OCI-LY3 (cell line): ENCODE results near the gene AHNAK.

Experiments
- H2AFZ ChIP-seq: fragments of 200-600, 300-600 bp; shearing (Covaris generic); 2 replicates; pipeline ENCODE4 v1.6.0; 2014; ENCODE audit warnings: antibody characterized with exemption, low read depth, low read length
- H3K27ac ChIP-seq: fragments of 200-600, 300-600 bp; sonication (generic); 2 replicates; pipeline ENCODE4 v1.5.1; 2014; ENCODE audit warnings: mild to moderate bottlenecking, low read length, moderate library complexity, mixed read lengths
- H3K27me3 ChIP-seq: fragments of 200-600, 300-600 bp; sonication (generic); 2 replicates; pipeline ENCODE4 v1.6.1; 2014; ENCODE audit warnings: low read depth, low read length, mixed read lengths
- H3K36me3 ChIP-seq: fragments of 200-600, 300-600 bp; sonication (generic); replicated peaks from 2 replicates; pipeline ENCODE3; 2014; ENCODE audit warnings: low read depth, low read length, mixed read lengths
- H3K4me1 ChIP-seq: fragments of 300-600, 200-600 bp; sonication (generic); 2 replicates; pipeline ENCODE4 v1.6.1; 2014; ENCODE audit warnings: low read length, mixed read lengths
- H3K4me2 ChIP-seq: fragments of 200-600, 300-600 bp; sonication (generic); 2 replicates; pipeline ENCODE4 v1.6.1; 2014; ENCODE audit warnings: low read length, mixed read lengths
- H3K4me3 ChIP-seq: fragments of 300-600, 200-600 bp; sonication (generic); 2 replicates; pipeline ENCODE4 v1.5.1; 2014; ENCODE audit warnings: antibody characterized with exemption, mild to moderate bottlenecking, low read length, moderate library complexity
- H3K79me2 ChIP-seq: fragments of 300-600, 200-600 bp; shearing (Covaris generic); 2 replicates; pipeline ENCODE4 v1.6.1; 2014; ENCODE audit warnings: mild to moderate bottlenecking, low read length, mixed read lengths
- H3K9ac ChIP-seq: fragments of 300-600, 200-600 bp; shearing (Covaris generic); 2 replicates; pipeline ENCODE4 v1.6.0; 2014; ENCODE audit warnings: mild to moderate bottlenecking, low read length, moderate library complexity
- H3K9me3 ChIP-seq: fragments of 200-600, 300-600 bp; shearing (Covaris generic); 2 replicates; pipeline ENCODE4 v1.6.1; 2014; ENCODE audit warnings: low read length, mixed read lengths; ENCODE audit not compliant: insufficient read depth
- H4K20me1 ChIP-seq: fragments of 200-600, 300-600 bp; sonication (generic); 2 replicates; pipeline ENCODE4 v1.6.1; 2016; ENCODE audit warnings: low read length, mixed read lengths; ENCODE audit not compliant: insufficient read depth
- EZH2phosphoT487 ChIP-seq: fragments of 200-600 bp; shearing (Covaris generic); IDR thresholded peaks from 2 replicates; pipeline ENCODE4 v1.6.1; 2018; ENCODE audit warnings: antibody characterized with exemption, mixed run types, low read depth
- TF ChIP-seq, protein P1 (sequence below): fragments of 200-600, 300-600 bp; sonication (generic); IDR thresholded peaks from 2 replicates; pipeline ENCODE4 v1.5.1; 2014; ENCODE audit warnings: antibody characterized with exemption, low read length, low read depth

The AHNAK gene

GRCh38 chr11:62540804-62541701 is 5.6 kb downstream of the AHNAK start:
- Histone ChIP-seq H3K27ac (peak overlapping the region; percentile 93), H3K9me3 (no peaks in the 10 kb centered on the region), H4K20me1 (peaks cover 66% of the 10 kb centered on the region), H3K4me2 (peak overlapping the region; percentile 99), H3K36me3 (peaks cover 22% of the 10 kb centered on the region), H3K27me3 (no peaks in the 10 kb centered on the region), H3K4me3 (peak overlapping the region; percentile 91), H3K79me2 (peaks cover 97% of the 10 kb centered on the region), H3K9ac (peak overlapping the region; percentile 93), H3K4me1 (peaks cover 55% of the 10 kb centered on the region), H2AFZ (no peak overlapping the region)
- TF ChIP-seq, protein P1, sequence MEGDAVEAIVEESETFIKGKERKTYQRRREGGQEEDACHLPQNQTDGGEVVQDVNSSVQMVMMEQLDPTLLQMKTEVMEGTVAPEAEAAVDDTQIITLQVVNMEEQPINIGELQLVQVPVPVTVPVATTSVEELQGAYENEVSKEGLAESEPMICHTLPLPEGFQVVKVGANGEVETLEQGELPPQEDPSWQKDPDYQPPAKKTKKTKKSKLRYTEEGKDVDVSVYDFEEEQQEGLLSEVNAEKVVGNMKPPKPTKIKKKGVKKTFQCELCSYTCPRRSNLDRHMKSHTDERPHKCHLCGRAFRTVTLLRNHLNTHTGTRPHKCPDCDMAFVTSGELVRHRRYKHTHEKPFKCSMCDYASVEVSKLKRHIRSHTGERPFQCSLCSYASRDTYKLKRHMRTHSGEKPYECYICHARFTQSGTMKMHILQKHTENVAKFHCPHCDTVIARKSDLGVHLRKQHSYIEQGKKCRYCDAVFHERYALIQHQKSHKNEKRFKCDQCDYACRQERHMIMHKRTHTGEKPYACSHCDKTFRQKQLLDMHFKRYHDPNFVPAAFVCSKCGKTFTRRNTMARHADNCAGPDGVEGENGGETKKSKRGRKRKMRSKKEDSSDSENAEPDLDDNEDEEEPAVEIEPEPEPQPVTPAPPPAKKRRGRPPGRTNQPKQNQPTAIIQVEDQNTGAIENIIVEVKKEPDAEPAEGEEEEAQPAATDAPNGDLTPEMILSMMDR, result no peak
- TF ChIP-seq EZH2phosphoT487, result no peak

DNA sequence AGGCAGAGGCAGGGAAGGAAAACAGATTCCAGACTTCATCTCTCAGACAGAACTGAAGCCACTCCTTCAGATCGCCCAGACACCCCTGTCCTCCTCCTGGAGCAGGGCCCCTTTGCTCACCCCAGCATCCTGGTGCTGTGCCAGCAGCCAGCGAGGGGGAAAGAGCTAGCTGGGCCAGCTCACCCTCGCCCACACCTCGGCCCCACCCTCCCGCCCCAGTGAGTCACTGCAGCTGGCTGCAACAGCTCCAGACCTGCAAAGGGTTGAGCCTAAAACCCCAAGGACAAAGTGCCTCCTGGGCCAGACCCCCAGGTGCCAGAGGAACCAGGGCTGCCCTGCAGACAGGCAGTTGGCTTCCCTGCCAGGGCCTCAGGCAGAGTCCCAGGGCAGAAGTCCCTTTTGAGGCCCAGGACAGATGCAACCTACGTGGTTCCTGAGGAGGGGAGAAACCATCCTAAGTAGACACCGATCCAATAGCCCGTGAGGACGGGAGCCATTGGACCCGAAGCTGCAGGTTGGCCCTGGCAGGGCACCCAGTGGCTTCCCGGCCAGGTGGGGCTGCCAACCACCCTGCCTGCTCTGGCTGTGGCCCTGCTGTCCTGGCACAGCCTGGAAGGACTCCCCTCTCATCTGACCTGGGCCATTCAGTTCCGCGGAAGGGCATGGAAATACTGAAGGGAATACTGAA is 7.2 kb downstream of the AHNAK start:
- Histone ChIP-seq H3K79me2 (peaks cover 85% of the 10 kb centered on the region), H3K27ac (no peak overlapping the region), H2AFZ (no peak overlapping the region), H3K4me1 (peaks cover 55% of the 10 kb centered on the region), H4K20me1 (peaks cover 82% of the 10 kb centered on the region), H3K4me2 (peak overlapping the region; percentile 99), H3K36me3 (peaks cover 35% of the 10 kb centered on the region), H3K4me3 (peak overlapping the region; percentile 91; the same call in 1 of the 2 replicates), H3K27me3 (no peaks in the 10 kb centered on the region), H3K9me3 (no peaks in the 10 kb centered on the region), H3K9ac (no peak overlapping the region)
- TF ChIP-seq EZH2phosphoT487, result no peak
- TF ChIP-seq, protein P1, result no peak

DNA sequence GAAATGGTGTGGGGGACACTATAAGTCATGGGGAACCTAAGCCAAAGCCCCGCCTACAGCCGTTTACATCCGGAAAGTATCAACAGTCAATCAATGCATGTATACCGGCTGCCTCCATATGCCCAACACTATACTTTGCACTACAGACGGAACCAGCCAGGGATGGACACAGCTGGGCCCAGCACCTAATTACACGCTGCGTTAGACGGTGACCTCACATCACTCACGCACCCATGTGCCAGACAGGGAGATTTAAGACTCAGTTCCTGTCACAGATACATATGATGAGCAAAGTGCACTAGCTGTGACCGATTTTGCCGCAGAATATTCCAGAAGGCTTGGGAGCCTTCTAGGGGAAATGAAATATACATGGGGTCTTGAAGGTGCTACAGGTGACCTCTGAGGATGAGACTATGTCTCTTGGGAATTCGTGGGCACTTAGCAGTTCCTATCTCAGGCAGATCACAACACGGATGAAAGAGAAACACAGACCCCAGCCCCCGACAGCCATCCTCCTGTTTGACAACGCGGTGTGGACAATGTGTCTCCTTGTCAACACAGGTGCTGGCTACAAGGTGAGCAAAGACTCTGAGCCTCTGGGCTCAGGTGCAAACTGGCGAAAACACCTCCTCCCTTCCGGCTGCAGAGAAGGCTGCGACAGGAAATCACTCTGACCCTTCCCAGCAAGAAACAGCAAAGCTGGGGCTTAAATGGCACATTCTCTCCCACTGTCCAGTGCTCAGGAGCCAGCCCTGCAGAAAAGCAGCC is 8.0 kb downstream of the AHNAK start:
- H3K79me2 ChIP-seq, result peaks cover 78% of the 10 kb centered on the region
- H3K4me2 ChIP-seq, result peak overlapping the region; percentile 26; the same call in 1 of the 2 replicates
- H3K9ac ChIP-seq, result no peak overlapping the region

More for the DNA sequence above, 8.0 kb downstream of the AHNAK start:
- Histone ChIP-seq H3K4me1 (peaks cover 50% of the 10 kb centered on the region), H3K27me3 (no peaks in the 10 kb centered on the region), H3K4me3 (peak overlapping the region; percentile 18; the same call in 1 of the 2 replicates), H3K36me3 (peaks cover 38% of the 10 kb centered on the region), H3K27ac (no peak overlapping the region), H2AFZ (no peak overlapping the region), H4K20me1 (peaks cover 90% of the 10 kb centered on the region), H3K9me3 (no peaks in the 10 kb centered on the region)
- no peak for TF ChIP-seq EZH2phosphoT487
- TF ChIP-seq, protein P1, result no peak
